OCI-LY1 (cell line): ENCODE data around the gene PNPLA3.

Experiments used
- H2AFZ ChIP-seq: fragments of 200-600 bp; sonication (generic), shearing (Covaris generic); 2 replicates; pipeline ENCODE4 v1.6.0; 2014; ENCODE audit warnings: antibody characterized with exemption, mild to moderate bottlenecking, low read length
- H3F3A ChIP-seq: fragments of 200-600 bp; sonication (generic), shearing (Covaris generic); 2 replicates; pipeline ENCODE4 v1.6.0; 2014; ENCODE audit warnings: mild to moderate bottlenecking, antibody characterized with exemption, low read length, moderate library complexity; ENCODE audit not compliant: insufficient read depth
- H3K27ac ChIP-seq: fragments of 200-600 bp; sonication (generic); 2 replicates; pipeline ENCODE4 v1.5.1; 2014; ENCODE audit warnings: low read length, mixed run types, mild to moderate bottlenecking, low read depth; ENCODE audit not compliant: poor library complexity, severe bottlenecking
- H3K27me3 ChIP-seq: fragments of 200-600 bp; sonication (generic); 2 replicates; pipeline ENCODE4 v1.6.0; 2014; ENCODE audit warnings: antibody characterized with exemption, mild to moderate bottlenecking, low read length, moderate library complexity; ENCODE audit not compliant: insufficient read depth
- H3K36me3 ChIP-seq: fragments of 200-600 bp; sonication (generic); 2 replicates; pipeline ENCODE4 v1.6.1; 2014; ENCODE audit warnings: mild to moderate bottlenecking, antibody characterized with exemption, low read length, moderate library complexity, mixed read lengths; ENCODE audit not compliant: insufficient read depth
- H3K4me1 ChIP-seq: fragments of 200-600 bp; sonication (generic); 2 replicates; pipeline ENCODE4 v1.5.1; 2014; ENCODE audit warnings: mild to moderate bottlenecking, low read length, moderate library complexity; ENCODE audit not compliant: insufficient read depth, severe bottlenecking
- H3K4me2 ChIP-seq: fragments of 200-600 bp; sonication (generic), shearing (Covaris generic); 2 replicates; pipeline ENCODE4 v1.6.1; 2014; ENCODE audit warnings: low read length
- H3K4me3 ChIP-seq: fragments of 200-600 bp; sonication (generic); 2 replicates; pipeline ENCODE4 v1.5.1; 2014; ENCODE audit warnings: low read length, low read depth, mild to moderate bottlenecking, mixed read lengths; ENCODE audit not compliant: poor library complexity, severe bottlenecking
- H3K79me2 ChIP-seq: fragments of 200-600 bp; shearing (Covaris generic); 2 replicates; pipeline ENCODE4 v1.6.1; 2016; ENCODE audit warnings: mixed run types, low read length, mixed read lengths; ENCODE audit not compliant: insufficient read depth
- H3K9ac ChIP-seq: fragments of 200-600 bp; sonication (generic), shearing (Covaris generic); 2 replicates; pipeline ENCODE4 v1.6.1; 2014; ENCODE audit warnings: mild to moderate bottlenecking, low read length, mixed read lengths
- H3K9me2 ChIP-seq: fragments of 200-600 bp; sonication (generic), shearing (Covaris generic); 2 replicates; pipeline ENCODE4 v1.6.1; 2014; ENCODE audit warnings: low read depth, mild to moderate bottlenecking, low read length, mixed read lengths
- H3K9me3 ChIP-seq: fragments of 200-600 bp; shearing (Covaris generic); 2 replicates; pipeline ENCODE4 v1.6.1; 2014; ENCODE audit warnings: low read length, mixed read lengths
- H4K20me1 ChIP-seq: fragments of 200-600 bp; sonication (generic), shearing (Covaris generic); 2 replicates; pipeline ENCODE4 v1.6.0; 2016; ENCODE audit warnings: mild to moderate bottlenecking, low read length; ENCODE audit not compliant: insufficient read depth
- CTCF ChIP-seq: fragments of 200-600 bp; sonication (generic), shearing (Covaris generic); IDR thresholded peaks from 2 replicates; pipeline ENCODE4 v1.5.1; 2017; ENCODE audit warnings: mild to moderate bottlenecking, antibody characterized with exemption, low read length, moderate library complexity, mixed read lengths
- EZH2 ChIP-seq: fragments of 200-600 bp; sonication (generic), shearing (Covaris generic); IDR thresholded peaks from 2 replicates; pipeline ENCODE4 v1.8.0; 2017; ENCODE audit warnings: borderline replicate concordance, mixed run types, mild to moderate bottlenecking, antibody characterized with exemption, low read length, moderate library complexity, mixed read lengths

Gene PNPLA3

GRCh38 chr22:43991316-43992020 lies 67.9 kb downstream of the PNPLA3 start:
- Histone ChIP-seq H3K4me3 (no peak overlapping the region), H3F3A (no peaks in the 10 kb centered on the region), H3K9me3 (no peaks in the 10 kb centered on the region), H3K27ac (no peak overlapping the region), H3K27me3 (no peaks in the 10 kb centered on the region), H3K9ac (no peak overlapping the region), H2AFZ (no peak overlapping the region), H3K36me3 (peaks cover 68% of the 10 kb centered on the region), H3K4me2 (no peak overlapping the region), H3K79me2 (no peaks in the 10 kb centered on the region), H4K20me1 (no peaks in the 10 kb centered on the region), H3K9me2 (no peaks in the 10 kb centered on the region), H3K4me1 (peaks cover 18% of the 10 kb centered on the region)
- TF ChIP-seq EZH2 (no peak), CTCF (no peak)

GRCh38 chr22:43992331-43992821 lies 68.8 kb downstream of the PNPLA3 start:
- Histone ChIP-seq H3K27ac (no peak overlapping the region), H3K79me2 (no peaks in the 10 kb centered on the region), H3K9me2 (no peaks in the 10 kb centered on the region), H3K9me3 (no peaks in the 10 kb centered on the region), H3K4me2 (no peak overlapping the region), H4K20me1 (no peaks in the 10 kb centered on the region), H3F3A (no peaks in the 10 kb centered on the region), H3K4me1 (peaks cover 22% of the 10 kb centered on the region), H3K4me3 (no peak overlapping the region), H3K36me3 (peaks cover 69% of the 10 kb centered on the region), H3K27me3 (no peaks in the 10 kb centered on the region), H3K9ac (no peak overlapping the region), H2AFZ (no peak overlapping the region)
- no peak for TF ChIP-seq EZH2

GRCh38 chr22:43993072-43993760 lies 69.6 kb downstream of the PNPLA3 start:
- no peak overlapping the region for H3K4me2 ChIP-seq
- no peaks in the 10 kb centered on the region for H4K20me1 ChIP-seq
- H3K4me1 ChIP-seq: peaks cover 22% of the 10 kb centered on the region
- no peaks in the 10 kb centered on the region for H3K9me2 ChIP-seq
- H3K27me3 ChIP-seq: no peaks in the 10 kb centered on the region
- no peaks in the 10 kb centered on the region for H3K79me2 ChIP-seq
- no peak overlapping the region for H3K4me3 ChIP-seq
- H2AFZ ChIP-seq: no peak overlapping the region
- peaks cover 70% of the 10 kb centered on the region for H3K36me3 ChIP-seq
- H3K9me3 ChIP-seq: no peaks in the 10 kb centered on the region
- no peaks in the 10 kb centered on the region for H3F3A ChIP-seq
- TF ChIP-seq CTCF: peak; percentile 98
- no peak for TF ChIP-seq EZH2
- H3K27ac ChIP-seq: peak overlapping the region; percentile 20
- H3K9ac ChIP-seq: no peak overlapping the region
